Measurements from ENCODE around the gene ZG16.

ZG16 gene

GRCh38 chr16:29810699-29811169 lies 32.7 kb downstream of the ZG16 start:
- DNase-seq = no peak

- peak; percentile 97 for DNase-seq
These were observed 33.3 kb downstream of the ZG16 start for GRCh38 chr16:29811170-29811895.

DNA sequence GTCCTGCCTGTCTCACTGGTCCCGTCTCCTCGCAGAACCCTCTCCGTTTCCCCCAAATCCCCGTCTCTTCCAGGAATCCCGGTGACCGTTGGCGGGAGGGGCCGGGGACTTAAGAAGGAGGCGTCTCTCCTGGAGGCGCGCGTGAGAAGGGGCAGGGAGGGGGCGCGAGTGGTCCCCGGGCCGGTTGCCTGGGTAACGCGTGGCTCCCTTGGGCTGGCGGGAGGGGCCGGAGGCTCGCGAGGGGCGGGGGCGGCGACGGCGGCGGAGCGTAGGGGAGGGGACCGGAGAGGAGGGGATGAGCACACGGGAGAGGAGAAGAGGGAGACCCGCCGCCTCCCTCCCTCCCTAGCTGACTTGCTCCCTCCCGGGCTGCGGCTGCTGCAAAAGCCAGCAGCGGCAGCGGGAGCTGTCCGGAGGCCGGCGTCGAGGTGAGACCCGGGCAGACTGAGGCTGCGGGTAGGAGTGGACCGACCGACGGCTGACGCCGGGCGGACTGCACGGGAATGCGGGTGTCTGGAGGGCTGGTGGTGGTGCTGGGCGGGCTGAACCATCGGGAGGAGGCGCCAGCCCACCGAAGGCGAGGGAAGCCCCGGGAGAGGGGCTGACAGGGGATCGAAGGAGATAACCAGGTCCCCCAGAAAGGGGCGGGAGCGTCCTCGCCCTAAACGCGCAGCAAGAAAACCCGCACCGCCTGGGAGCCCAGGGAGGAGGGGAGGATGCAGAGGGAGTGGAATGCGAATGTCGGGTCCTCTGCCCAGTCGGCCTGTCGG lies 34.0 kb downstream of the ZG16 start, which contains the start of gene PRRT2:
PRRT2 (plus strand) TSS at position 298 of the 770 bp plus-strand sequence. CDS start 862 bp downstream, outside the sequence.
- DNase-seq = peak; percentile 76

DNA sequence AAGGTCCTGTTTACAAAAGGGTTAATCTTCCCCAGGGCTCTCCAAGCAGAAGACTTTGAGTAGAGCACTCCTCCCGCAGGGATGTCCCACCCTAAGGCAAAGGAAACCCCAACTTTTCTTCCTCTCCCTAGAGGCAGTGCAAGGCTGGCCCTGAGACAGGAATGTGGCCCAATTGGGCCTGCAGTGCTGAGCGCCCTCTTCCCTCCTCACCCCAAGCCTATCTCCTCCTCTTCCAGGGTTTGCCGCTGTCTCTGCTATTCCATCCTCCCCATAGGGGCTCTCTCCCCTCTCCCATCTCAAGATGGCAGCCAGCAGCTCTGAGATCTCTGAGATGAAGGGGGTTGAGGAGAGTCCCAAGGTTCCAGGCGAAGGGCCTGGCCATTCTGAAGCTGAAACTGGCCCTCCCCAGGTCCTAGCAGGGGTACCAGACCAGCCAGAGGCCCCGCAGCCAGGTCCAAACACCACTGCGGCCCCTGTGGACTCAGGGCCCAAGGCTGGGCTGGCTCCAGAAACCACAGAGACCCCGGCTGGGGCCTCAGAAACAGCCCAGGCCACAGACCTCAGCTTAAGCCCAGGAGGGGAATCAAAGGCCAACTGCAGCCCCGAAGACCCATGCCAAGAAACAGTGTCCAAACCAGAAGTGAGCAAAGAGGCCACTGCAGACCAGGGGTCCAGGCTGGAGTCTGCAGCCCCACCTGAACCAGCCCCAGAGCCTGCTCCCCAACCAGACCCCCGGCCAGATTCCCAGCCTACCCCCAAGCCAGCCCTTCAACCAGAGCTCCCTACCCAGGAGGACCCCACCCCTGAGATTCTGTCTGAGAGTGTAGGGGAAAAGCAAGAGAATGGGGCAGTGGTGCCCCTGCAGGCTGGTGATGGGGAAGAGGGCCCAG lies 34.9 kb downstream of the ZG16 start:
- DNase-seq = no peak

DNA sequence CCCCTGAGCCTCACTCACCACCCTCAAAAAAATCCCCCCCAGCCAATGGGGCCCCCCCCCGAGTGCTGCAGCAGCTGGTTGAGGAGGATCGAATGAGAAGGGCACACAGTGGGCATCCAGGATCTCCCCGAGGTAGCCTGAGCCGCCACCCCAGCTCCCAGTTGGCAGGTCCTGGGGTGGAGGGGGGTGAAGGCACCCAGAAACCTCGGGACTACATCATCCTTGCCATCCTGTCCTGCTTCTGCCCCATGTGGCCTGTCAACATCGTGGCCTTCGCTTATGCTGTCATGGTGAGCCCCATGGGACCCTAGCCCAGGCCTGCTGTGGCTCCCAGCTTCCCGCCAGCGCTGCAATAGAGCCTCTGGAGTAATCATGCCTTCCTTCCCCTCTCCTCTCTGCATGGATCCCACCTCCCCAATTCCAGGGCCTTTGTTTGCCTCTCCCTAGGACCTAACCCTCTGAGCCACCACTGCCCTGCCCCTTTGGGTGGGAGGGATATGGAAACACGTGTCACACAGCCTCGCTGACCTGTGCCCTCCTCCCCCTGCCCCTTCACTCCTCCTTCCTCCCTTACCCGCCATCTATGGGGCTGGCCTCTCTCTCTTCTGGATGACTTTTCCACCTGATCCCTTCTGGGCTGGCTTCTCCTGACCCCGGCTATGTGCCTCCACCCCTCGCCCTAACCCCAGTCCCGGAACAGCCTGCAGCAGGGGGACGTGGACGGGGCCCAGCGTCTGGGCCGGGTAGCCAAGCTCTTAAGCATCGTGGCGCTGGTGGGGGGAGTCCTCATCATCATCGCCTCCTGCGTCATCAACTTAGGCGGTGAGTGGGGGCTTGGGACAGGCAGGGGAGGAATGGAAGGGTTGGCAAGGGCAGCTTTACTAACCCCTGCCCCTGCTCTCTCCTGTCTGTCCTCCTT lies 35.8 kb downstream of the ZG16 start:
- no peak for DNase-seq

DNA sequence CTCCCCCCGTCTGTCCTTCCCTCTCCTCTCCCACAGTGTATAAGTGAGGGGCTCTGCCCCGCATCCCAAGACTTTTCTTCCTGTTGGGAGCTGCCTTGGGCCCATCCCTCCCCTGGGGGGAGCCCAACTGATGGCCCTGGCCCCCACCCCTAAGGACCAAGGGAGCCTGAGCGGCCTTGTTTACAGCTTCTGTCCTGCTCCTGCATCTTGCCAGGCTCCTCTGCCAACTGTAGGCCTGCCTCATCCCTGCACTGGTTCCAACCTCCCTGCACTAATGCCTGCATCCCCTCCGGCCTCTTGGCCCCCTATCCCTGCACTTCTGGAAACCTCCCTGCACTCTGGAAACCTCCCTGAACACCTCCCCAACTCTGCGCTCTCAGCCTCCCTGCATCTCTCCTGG lies 36.5 kb downstream of the ZG16 start:
- DNase-seq = no peak

GRCh38 chr16:29815032-29815721 lies 37.1 kb downstream of the ZG16 start:
- no peak for DNase-seq

- peak; percentile 99 for DNase-seq
These were observed 38.0 kb downstream of the ZG16 start, which contains the start of gene PAGR1 for GRCh38 chr16:29815793-29816693. PAGR1 (plus strand) TSS chr16:29816152; CDS start chr16:29816526, 374 bp downstream.

GRCh38 chr16:29816694-29817441 lies 38.8 kb downstream of the ZG16 start:
- DNase-seq = peak; percentile 47

- DNase-seq = no peak
These were observed 40.0 kb downstream of the ZG16 start for GRCh38 chr16:29818082-29818481.

DNA sequence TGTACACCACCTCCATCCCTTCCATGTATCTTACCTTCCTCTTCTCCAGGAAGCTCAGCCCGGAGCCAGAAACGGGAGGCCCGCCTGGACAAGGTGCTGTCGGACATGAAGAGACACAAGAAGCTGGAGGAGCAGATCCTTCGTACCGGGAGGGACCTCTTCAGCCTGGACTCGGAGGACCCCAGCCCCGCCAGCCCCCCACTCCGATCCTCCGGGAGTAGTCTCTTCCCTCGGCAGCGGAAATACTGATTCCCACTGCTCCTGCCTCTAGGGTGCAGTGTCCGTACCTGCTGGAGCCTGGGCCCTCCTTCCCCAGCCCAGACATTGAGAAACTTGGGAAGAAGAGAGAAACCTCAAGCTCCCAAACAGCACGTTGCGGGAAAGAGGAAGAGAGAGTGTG lies 41.5 kb downstream of the ZG16 start:
- no peak for DNase-seq

DNA sequence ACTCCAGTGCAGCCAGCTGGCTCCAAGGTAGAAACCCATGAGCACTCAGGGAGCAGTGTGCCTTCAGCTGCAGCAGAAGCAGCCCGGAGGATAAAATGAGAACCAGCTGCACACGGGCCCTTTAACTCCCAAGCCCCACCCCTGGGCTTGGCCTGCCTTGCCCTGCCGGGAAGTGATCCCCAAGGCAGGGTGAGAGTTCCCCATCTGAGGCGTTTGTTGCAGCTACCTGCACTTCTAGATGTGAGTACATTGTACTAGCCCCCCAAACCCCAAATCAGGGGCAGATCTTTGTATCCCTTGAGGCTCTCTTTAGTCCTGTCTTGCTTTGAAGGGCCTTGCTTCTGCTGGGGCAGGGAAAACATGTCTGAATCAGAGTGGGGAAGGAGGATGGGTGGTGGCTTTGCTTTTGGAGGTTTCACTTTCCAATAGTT lies 42.2 kb downstream of the ZG16 start, which contains the start of gene MVP:
MVP (plus strand) TSS at position 192 of the 431 bp plus-strand sequence. CDS start 10,088 bp downstream, outside the sequence.
- DNase-seq = no peak

DNA sequence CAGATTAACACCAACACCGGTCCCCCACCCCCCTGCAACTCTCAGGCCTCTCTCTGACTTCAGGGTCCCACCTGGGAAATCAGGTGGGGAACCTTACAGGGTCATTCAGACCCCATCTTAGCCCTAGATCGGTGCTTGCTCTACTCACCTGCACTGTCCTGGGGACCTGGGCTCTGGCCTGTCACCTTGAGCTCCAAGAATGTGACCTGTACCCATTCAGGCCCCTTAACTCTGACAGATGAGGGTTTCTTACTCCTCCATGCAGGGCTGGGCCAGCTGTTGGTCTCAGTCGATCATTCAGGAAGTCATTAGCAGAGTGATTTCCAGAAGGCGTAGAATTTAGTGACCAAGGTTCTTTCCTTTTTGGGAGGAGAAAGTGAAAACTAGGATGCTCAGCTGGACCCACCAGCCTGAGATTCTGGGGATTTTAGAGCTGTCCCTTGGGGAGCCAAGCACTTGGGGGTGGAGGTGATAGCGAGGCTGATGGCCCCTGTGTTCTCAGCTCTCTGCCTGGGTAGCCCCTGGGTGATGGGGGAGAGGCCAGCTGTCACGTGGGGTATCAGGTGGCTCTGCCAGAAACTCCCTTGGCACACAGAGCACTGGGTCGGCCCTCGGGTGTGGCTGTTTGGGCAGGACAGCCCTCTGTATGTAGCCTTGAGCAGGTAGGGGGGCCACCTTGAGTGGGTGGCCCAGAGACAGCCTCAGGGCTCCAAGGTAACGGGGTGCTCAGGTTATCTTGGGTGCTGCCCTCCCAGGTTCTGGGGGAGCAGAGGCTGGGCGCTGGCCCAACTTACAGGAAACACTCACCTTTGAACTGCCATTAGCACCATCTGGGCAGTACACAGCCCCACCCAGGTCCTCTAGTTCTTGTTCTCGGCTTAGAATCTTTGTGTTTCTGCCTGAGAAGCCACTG lies 42.9 kb downstream of the ZG16 start:
- no peak for DNase-seq

DNA sequence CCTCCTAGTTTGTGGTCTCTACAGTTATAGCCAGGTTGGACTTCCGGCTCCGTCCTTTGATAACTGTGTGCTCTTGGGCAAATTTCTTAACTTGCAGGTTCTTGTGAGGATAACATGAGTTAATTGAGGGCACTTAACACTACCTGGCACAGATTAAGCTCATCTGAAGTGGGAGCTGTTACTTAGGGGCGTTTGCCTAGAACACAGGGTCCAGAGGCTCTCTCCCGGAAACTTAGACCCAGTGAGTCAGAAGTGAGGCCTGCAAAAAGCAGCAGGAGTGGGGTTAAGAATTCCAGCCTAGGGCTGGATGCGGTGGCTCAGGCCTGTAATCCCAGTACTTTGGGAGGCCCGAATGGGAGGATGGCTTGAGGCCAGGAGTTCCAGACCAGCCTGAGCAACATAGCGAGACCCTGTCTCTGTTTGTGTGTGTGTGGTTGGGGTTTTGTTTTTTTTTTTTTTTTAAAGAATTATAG lies 43.6 kb downstream of the ZG16 start:
- no peak for DNase-seq

DNA sequence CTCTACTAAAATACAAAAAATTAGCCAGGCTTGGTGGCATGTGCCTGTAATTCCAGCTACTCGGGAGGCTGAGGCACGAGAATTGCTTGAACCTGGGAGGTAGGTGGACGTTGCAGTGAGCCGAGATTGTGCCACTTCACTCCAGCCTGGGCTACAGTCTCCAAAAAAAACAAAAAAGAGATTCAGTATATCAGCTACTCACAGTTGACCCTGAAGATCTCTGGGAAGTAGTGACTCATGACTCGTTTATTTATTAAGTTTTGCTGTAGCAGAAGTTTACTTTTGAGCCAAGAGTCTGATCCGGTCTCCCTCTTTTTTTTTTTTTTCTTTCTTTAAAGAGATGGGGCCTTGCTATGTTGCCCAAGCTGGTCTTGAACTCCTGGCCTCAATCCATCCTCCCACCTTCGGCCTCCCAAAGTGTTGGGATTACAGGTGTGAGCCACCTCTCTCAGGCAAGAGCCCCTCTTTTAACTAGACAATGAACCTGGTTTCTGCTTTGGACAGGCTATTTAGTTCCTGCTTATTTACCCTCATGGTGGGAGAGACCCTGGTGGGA lies 46.6 kb downstream of the ZG16 start:
- no peak for DNase-seq

- no peak for DNase-seq
These were observed 47.3 kb downstream of the ZG16 start for GRCh38 chr16:29825145-29826044.
